SH-SY5Y (cell line): ENCODE results near the gene NAT14.

Experiments used
- GATA2 ChIP-seq: IDR thresholded peaks from 2 replicates; pipeline ENCODE4 v1.6.1; 2011; ENCODE audit warnings: mild to moderate bottlenecking, low read depth, low read length
- GATA3 ChIP-seq: IDR thresholded peaks from 2 replicates; pipeline ENCODE4 v1.6.1; 2011; ENCODE audit warnings: low read depth, mild to moderate bottlenecking, low read length, moderate library complexity

Gene NAT14

DNA sequence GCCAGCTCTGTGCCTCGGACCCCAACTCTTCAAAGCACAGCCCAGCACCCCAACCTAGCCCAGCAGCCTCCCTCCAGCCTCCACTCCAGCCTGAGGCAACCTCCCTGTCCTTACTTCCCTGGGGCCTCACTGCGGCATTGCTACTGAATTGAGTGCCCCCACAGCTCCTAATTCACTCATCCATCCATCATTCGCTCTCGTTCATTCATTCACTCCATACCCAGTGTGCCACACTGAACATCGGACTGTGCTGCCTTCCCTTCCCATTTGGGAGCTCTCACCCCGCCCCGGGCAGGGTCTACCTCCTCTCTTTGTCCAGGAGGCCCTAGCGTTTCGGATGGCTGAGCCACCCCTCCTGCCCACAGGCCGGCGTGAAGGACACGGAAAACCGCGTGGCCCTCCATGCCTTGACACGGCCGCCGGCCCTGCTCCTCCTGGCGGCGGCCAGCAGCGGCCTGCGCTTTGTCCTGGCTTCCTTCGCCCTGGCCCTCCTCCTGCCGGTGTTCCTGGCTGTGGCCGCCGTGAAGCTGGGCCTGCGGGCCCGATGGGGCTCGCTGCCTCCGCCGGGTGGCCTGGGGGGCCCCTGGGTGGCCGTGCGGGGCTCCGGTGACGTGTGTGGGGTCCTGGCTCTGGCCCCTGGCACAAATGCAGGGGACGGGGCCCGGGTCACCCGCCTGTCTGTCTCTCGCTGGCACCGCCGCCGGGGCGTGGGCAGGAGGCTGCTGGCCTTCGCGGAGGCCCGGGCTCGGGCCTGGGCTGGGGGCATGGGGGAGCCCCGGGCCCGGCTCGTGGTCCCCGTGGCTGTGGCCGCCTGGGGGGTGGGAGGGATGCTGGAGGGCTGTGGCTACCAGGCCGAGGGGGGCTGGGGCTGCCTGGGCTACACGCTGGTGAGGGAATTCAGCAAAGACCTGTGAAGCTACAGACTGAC lies 1.3 kb downstream of the NAT14 start:
- TF ChIP-seq GATA2 (no peak), GATA3 (no peak)

DNA sequence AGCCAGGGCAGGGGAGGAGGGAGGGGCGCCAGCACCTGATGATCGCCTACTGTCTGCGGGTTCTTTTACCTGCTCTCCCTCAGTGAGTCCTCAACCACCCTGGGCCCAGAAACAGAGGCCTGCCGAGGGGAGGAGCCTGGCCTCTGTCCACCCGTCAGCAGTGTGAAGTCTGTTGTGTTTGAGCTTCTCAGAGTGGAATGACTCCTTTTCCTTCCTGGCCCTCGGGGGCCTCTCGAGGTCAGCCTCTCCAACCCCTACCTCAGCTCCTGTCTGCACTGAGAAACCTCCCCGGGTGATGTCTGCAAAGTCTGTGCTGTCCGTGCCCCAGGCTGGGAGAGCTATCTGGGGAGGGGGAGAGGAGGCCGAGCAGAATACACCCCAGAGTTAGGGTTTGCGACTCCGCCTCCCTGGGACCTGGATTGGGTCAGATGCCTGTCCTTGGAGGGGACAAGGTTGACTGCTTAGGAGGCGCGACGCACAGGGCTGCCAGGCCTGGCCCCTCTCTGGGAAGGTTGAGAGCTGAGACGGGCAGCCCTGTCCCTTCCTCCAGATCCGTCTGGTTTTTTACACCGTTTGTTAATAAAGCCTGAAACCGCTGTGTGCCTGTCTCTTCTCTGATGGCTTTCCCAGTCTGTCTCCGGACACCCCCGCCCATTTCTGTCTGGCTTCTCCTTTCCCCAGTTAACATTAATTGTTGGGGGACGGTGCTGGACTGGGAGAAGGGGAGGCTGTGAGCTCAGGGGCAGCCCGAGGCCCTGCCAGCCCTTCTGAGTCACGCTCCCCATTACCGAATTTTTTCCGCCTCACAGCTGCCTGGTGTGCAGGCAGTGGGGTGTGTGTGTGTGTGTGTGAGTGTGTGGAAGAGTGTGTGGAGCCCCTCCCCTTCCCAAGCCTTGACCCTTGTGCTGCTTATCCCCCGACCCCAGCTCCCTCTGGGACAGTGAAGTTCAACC lies 2.3 kb downstream of the NAT14 start:
- TF ChIP-seq GATA3 (no peak), GATA2 (no peak)

DNA sequence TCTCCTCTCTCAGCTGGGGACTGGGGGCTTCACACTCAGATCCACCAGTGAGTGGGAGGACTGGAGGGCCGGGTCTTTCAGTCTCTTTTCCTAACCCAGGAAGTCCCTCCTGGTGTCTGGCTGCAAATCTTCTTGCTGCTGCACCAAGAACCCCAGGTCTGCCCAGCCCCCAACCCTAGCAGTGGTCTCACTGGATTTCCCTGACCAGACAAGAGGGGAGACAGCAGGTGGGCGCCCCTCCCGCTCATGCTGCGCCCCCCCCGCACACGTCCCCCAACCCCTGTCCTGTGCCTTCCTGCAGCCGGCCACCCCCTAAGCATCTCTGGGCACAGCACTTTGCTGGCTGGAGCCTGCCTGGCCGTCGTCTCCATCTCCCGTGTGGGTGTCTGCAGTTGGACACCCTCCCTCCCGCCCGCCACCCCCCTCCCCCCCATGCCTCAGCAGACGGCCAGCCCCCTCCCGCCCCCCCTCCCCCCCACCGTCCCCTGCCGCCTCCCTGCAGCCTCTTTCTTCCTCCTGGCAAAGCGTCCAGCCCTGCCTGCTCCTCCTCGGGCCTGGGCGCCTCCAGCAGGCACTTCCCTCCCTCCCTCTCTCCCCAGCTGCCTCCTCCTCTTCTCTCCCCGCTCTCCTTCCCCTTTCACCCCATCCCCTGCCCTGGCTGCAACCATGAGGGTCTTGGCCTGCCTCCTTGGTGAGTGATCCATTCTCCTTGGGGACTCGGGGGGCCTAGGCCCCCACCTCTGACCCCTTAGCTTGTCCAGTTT lies 3.1 kb downstream of the NAT14 start, which contains the start of gene SSC5D:
Gene SSC5D, plus strand, starts transcription at position 513 of the 764 bp plus-strand sequence. Its CDS starts 154 bp downstream, at position 667.
- TF ChIP-seq GATA3: no peak
- TF ChIP-seq GATA2: no peak

DNA sequence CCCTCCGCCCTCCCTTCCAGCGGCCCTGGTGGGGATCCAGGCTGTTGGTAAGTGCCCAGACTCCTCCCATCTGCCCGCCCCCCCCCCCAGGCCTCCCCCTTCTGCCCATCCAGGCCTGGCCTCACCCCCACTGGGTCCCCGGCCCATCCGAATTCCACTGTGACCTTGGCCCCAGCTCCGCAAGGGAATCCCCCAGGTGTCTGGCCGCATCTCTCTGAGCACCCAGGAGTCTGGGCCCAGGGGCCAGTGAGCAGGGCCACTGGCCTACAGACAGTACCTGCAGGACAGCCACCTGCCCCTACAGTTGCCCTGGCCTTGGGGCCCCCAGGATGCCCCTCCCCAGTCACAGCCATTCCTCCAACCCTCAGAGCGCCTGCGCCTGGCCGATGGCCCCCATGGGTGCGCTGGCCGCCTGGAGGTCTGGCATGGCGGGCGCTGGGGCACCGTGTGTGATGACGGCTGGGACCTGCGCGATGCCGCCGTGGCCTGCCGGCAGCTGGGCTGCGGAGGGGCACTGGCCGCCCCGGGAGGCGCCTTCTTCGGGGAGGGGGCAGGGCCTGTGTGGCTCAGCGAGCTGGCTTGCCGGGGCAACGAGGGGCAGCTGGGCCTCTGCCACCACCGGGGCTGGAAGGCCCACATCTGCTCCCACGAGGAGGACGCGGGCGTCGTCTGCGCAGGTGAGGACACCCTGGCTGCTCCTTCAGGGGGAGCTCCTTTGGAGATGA lies 4.2 kb downstream of the NAT14 start:
- no peak for TF ChIP-seq GATA2
- no peak for TF ChIP-seq GATA3

DNA sequence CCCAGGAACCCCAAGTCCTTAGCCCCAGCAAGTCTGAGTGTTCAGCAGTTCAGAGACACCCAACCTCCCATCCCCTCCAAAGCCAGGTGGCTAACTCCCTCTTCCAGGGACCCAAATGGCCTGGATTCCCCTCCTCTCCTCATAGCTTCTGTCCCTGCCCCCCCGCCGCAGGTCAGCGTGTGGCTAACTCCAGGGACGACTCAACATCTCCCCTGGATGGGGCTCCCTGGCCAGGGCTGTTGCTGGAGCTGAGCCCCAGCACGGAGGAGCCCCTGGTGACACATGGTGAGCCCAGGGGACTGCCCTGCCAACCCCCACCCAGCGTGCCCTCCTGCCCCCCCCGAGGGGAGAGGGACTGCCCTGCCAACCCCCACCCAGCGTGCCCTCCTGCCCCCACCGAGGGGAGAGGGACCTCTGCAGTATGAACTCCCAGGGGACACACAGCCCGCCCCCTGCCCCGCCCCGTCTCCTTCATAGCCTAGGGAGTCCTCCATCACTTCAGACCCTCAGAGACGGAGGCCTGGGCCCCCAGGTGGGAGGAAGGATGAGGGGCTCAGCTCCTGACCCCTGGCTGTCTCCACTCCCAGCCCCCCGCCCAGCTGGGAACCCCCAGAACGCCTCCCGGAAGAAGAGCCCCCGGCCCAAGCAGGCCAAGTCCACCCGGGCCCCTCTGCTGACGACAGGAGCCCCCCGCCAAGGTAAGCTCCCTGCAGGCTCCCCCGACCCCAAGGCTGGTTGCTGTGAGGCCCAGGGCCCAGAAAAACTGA lies 4.9 kb downstream of the NAT14 start:
- TF ChIP-seq GATA2 (no peak), GATA3 (no peak)

DNA sequence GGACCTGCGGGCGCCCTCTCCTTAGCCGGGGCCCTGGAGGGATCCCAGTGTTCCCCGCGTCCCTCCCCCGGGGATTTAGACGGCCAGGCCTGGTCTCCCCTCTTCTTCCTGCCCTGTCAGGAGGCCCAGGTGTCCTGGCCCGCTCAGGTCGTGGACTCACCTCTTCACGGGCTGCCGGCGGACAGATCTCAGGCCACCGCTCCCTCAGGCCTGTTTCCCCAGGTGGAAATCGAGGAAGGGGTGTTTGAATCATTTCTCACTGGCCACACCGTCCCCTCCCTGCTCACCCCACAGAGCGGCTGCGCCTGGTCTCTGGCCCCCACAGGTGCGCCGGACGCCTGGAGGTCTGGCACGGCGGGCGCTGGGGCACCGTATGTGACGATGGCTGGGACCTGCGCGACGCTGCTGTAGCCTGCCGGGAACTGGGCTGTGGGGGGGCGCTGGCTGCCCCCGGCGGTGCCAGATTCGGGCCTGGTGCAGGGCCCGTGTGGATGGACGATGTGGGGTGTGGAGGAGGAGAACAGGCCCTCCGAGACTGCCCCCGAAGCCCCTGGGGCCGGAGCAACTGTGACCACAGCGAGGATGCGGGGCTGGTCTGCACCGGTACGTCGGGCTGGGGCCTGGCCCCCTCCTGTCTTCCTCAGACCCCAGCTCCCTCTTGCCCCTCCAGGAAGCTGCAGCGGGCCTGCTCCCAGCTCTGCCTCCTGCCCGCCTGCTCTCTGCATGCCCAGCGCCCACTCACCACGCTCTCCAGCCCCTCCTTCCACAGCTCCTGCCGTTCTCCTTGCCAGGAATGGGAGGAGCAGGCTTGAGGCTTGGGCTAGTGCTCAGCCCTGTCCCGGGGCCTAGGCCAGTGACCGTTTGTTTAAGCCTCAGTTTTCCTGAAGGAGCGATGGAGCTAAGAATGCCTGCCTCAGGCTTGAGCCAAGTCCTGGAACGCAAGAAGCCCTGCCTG lies 5.8 kb downstream of the NAT14 start:
- TF ChIP-seq GATA2 (no peak), GATA3 (no peak)

DNA sequence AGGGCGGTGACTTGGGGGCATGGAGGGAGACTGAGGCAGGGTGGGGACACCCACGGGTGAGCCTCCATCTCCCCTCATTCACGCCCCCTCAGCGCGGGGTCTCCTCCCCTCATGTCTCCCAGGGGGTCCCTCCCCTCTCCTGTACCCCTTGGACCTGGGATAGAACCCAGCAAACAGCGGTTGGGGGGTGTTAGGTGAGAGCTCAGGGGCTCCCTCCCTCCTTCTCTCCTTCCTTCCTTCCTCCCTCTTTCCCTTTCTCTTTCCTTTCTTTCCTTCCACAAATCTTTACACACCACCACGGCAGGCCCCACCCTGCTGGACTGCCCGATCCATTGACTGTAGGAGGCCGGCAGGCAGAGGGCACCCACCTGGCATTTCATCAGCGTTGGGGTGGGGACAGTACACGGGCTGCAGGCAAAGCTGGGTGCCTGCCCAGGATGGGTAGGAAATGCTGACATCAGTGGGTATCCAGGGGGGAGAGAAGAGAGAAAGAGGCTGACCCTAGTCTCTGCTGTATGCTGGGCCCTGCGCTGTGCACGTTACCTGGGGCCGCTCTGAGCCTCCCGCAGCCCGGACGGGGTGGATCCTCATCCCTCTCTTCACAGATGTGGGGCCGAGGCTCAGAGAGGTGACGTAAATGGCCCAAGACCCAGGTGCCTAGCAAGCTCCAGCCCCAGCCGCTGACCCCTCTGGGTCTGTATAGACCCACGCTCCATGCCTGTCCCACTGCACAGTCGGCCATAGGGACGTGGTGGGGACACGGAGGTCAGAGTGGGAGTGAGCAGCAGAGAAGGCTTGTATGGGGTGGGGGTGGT lies 6.8 kb downstream of the NAT14 start:
- no peak for TF ChIP-seq GATA2
- TF ChIP-seq GATA3: no peak

DNA sequence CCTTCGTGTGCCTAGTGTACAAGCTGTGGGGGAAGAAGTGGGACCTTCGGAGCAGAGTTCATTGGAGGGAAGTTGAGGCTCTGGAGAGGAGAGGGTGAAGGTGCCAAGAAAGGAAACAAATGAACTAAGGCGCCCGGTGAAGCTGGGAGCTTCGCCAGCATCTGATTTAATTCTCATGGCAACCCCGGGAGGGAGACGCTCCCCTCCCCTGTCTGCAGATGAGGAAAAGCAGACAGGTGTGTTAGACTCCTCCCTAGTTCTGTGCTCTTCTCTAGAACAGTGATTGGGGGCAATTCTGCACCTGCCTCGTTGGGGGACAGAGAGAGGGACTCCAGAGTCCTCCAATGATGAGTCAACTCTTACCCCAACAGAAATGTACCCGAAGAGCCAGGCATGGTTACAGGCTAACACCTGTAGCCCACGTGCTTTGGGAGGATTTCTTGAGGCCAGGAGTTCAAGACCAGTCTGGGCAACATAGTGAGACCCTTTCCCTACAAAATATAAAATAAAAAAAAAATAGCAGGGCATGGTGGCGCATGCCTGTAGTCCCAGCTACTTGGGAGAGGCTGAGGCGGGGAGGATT lies 7.5 kb downstream of the NAT14 start:
- no peak for TF ChIP-seq GATA2
- no peak for TF ChIP-seq GATA3

DNA sequence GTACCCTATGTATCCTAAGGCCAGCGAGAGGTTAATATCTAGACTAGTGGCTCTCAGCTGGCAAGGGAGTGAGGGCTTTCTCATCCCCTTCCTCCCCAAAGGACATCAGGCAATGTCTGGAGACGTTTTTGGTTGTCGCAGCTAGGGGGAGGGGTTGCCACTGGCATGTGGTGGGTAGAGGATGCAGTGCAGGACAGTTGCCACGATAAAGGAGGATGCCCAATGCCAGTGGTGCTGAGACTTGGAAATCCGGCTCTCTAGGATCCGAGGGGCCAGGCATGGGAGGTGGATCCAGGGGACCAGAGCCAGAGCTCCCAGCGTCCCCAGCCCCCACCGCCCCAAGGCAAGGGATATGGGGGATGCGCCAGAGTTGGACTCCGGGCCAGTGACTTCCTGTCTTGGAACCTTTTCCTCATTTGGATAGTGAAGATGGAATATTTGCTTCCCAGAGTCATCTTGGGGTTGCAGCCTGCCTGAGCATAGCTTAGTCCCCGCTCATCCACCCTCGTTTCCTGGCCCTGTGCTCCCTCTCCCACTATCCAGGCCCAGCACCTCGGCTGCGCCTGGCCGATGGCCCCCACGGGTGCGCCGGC lies 8.2 kb downstream of the NAT14 start:
- TF ChIP-seq GATA2 (no peak), GATA3 (no peak)

DNA sequence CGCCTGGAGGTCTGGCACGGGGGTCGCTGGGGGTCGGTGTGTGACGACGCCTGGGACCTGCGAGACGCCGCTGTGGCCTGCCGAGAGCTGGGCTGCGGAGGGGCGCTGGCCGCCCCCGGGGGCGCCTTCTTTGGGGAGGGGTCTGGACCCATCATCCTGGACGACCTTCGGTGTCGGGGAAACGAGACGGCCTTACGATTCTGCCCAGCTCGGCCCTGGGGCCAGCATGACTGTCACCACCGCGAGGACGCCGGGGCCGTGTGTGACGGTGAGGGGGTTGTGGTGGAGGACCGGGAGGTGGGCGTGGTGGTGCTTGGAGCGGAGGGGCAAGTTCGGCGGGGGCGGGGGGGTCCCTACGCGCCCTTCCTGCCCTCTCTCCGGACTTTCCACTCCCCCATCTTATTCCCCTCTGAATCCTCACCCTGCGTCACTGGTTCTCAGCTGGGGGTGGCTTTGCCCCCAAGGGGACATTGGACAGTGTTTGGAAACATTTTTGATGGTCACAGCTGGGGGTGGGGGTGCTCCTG lies 8.7 kb downstream of the NAT14 start:
- no peak for TF ChIP-seq GATA3
- TF ChIP-seq GATA2: no peak
